Natural killer cell treated with Interleukin-12 subunit alpha and Interleukin-12 subunit beta and Interleukin-15 and Interleukin-18, amount 100 ng/mL, for 72 hours (primary cell): Measurements from ENCODE around the gene GARIN5B. TPM values are rescaled to one million over a fixed set of nuclear protein-coding genes. Genes with fewer than 3 reads are reported as not detected.
"Not testable (repeated sequence)": the region's sequence is repeated elsewhere in the genome, so short reads cannot be mapped to it uniquely, and the experiment has no call there.

ENCODE experiments used
- ATAC-seq, 2 donors: fragments of 150-1000 bp; cut with Tn5 transposase in 1 of 2; sonication (Bioruptor Pico), chemical (Tn5 transposase) in 1 of 2; 2 replicates each; pipeline ENCODE4 v1.10.0; 2021
- DNase-seq: peaks from one replicate; pipeline ENCODE4 v3.0.0; 2022; ENCODE audit warnings: low spot score
- H3K27ac Mint-ChIP-seq, 2 donors: 1 replicate in 1 of 2; 2 replicates in 1 of 2; pipeline ENCODE4 v1.8.0; 2022; ENCODE audit warnings: mixed read lengths in 2 of 2, mild to moderate bottlenecking in 1 of 2, moderate library complexity in 1 of 2
- H3K27me3 Mint-ChIP-seq, 2 donors: 1 replicate in 1 of 2; 2 replicates in 1 of 2; pipeline ENCODE4 v1.8.0; 2022; ENCODE audit warnings: mixed read lengths in 2 of 2
- H3K36me3 Mint-ChIP-seq: one replicate; pipeline ENCODE4 v1.8.0; 2022; ENCODE audit warnings: mixed read lengths
- H3K4me1 Mint-ChIP-seq, 2 donors: 1 replicate in 1 of 2; 2 replicates in 1 of 2; pipeline ENCODE4 v1.8.0; 2022; ENCODE audit warnings: low read depth in 2 of 2, mixed read lengths in 2 of 2, mild to moderate bottlenecking in 1 of 2
- H3K4me3 Mint-ChIP-seq: one replicate; pipeline ENCODE4 v1.8.0; 2022; ENCODE audit warnings: mixed read lengths
- H3K9me3 Mint-ChIP-seq: 2 replicates; pipeline ENCODE4 v1.8.0; 2022; ENCODE audit warnings: mixed read lengths
- total RNA-seq, 2 donors: library from RNA; stranded (reverse); gene quantifications; one replicate each; pipeline ENCODE4 v1.2.3, GENCODE V29; 2022

GARIN5B gene
- total RNA-seq, 2 donors from 2014 or later: not detected

GRCh38 chr19:55341595-55342531, 21.2 kb downstream of the GARIN5B start:
- no peaks in the 10 kb centered on the region for H3K36me3 Mint-ChIP-seq
- H3K27me3 Mint-ChIP-seq: peaks cover 0 to 3% of the 10 kb centered on the region in 2 donors
- DNase-seq (no peak), ATAC-seq (no peak)
- H3K4me3 Mint-ChIP-seq: peak overlapping the region; percentile 95
- no peaks in the 10 kb centered on the region for H3K9me3 Mint-ChIP-seq
- H3K27ac Mint-ChIP-seq: no peak overlapping the region
- peaks cover 20 to 22% of the 10 kb centered on the region in 2 donors for H3K4me1 Mint-ChIP-seq

- peaks cover 0 to 7% of the 10 kb centered on the region in 2 donors for H3K27me3 Mint-ChIP-seq
- peaks cover 20 to 22% of the 10 kb centered on the region in 2 donors for H3K4me1 Mint-ChIP-seq
- H3K4me3 Mint-ChIP-seq: peak overlapping the region; percentile 95
- no peaks in the 10 kb centered on the region for H3K36me3 Mint-ChIP-seq
- no peak for ATAC-seq
- H3K9me3 Mint-ChIP-seq: no peaks in the 10 kb centered on the region
- DNase-seq: no peak
- peak overlapping the region; percentile 95 to 97 for H3K27ac Mint-ChIP-seq
Measured at GRCh38 chr19:55341171-55341588, 21.9 kb downstream of the GARIN5B start.

- Mint-ChIP-seq H3K27ac (peak overlapping the region; percentile 95 to 97), H3K4me3 (peak overlapping the region; percentile 95), H3K4me1 (peaks cover 20 to 22% of the 10 kb centered on the region in 2 donors), H3K27me3 (peaks cover 0 to 11% of the 10 kb centered on the region in 2 donors), H3K9me3 (no peaks in the 10 kb centered on the region), H3K36me3 (no peaks in the 10 kb centered on the region)
- DNase-seq (no peak), ATAC-seq (no peak)
Measured at GRCh38 chr19:55340784-55341147, 22.3 kb downstream of the GARIN5B start.

- ATAC-seq (no peak), DNase-seq (no peak)
- H3K27me3 Mint-ChIP-seq: peaks cover 0 to 11% of the 10 kb centered on the region in 2 donors
- no peaks in the 10 kb centered on the region for H3K9me3 Mint-ChIP-seq
- H3K4me1 Mint-ChIP-seq: peaks cover 20 to 22% of the 10 kb centered on the region in 2 donors
- peak overlapping the region; percentile 95 to 97 for H3K27ac Mint-ChIP-seq
- H3K4me3 Mint-ChIP-seq: peak overlapping the region; percentile 95
- no peaks in the 10 kb centered on the region for H3K36me3 Mint-ChIP-seq
Measured at GRCh38 chr19:55339889-55340783, 22.9 kb downstream of the GARIN5B start.

- Mint-ChIP-seq H3K36me3 (no peaks in the 10 kb centered on the region), H3K9me3 (no peaks in the 10 kb centered on the region), H3K4me1 (peaks cover 19 to 20% of the 10 kb centered on the region in 2 donors), H3K4me3 (peak within 1 kb of the TSS; percentile 95), H3K27ac (peak within 1 kb of the TSS; percentile 95 to 97), H3K27me3 (peaks cover 0 to 11% of the 10 kb centered on the region in 2 donors)
- ATAC-seq: peak; percentile 91
- peak; percentile 100 for DNase-seq
Measured at GRCh38 chr19:55339105-55339888, 23.8 kb downstream of the GARIN5B start, which contains the start of gene KMT5C. KMT5C (plus strand) TSS chr19:55339876; CDS start chr19:55341937, 2,061 bp downstream.

- H3K9me3 Mint-ChIP-seq: no peaks in the 10 kb centered on the region
- H3K27ac Mint-ChIP-seq: no peak overlapping the region
- peaks cover 15 to 16% of the 10 kb centered on the region in 2 donors for H3K4me1 Mint-ChIP-seq
- H3K27me3 Mint-ChIP-seq: peaks cover 6 to 11% of the 10 kb centered on the region in 2 donors
- no peak for DNase-seq
- H3K4me3 Mint-ChIP-seq: no peak overlapping the region
- no peak for ATAC-seq
- H3K36me3 Mint-ChIP-seq: no peaks in the 10 kb centered on the region
Measured at GRCh38 chr19:55336101-55336500, 27.0 kb downstream of the GARIN5B start.

- no peak overlapping the region for H3K27ac Mint-ChIP-seq
- H3K36me3 Mint-ChIP-seq: no peaks in the 10 kb centered on the region
- DNase-seq: no peak
- ATAC-seq: no peak
- H3K4me3 Mint-ChIP-seq: no peak overlapping the region
- H3K4me1 Mint-ChIP-seq: peaks cover 6 to 7% of the 10 kb centered on the region in 2 donors
- H3K9me3 Mint-ChIP-seq: no peaks in the 10 kb centered on the region
- peaks cover 6 to 11% of the 10 kb centered on the region in 2 donors for H3K27me3 Mint-ChIP-seq
Measured at GRCh38 chr19:55333870-55334269, 29.2 kb downstream of the GARIN5B start.

GRCh38 chr19:55329791-55330190, 33.3 kb downstream of the GARIN5B start:
- not testable (repeated sequence) for H3K36me3 Mint-ChIP-seq, H3K27me3 Mint-ChIP-seq, H3K27ac Mint-ChIP-seq, DNase-seq, ATAC-seq, H3K4me3 Mint-ChIP-seq, H3K4me1 Mint-ChIP-seq, H3K9me3 Mint-ChIP-seq

- not testable (repeated sequence) for H3K36me3 Mint-ChIP-seq, ATAC-seq, H3K4me1 Mint-ChIP-seq, H3K27ac Mint-ChIP-seq, H3K9me3 Mint-ChIP-seq, H3K27me3 Mint-ChIP-seq, DNase-seq, H3K4me3 Mint-ChIP-seq
Measured at GRCh38 chr19:55328774-55329318, 34.2 kb downstream of the GARIN5B start.

- H3K36me3 Mint-ChIP-seq: no peaks in the 10 kb centered on the region
- peak within 1 kb of the TSS; percentile 32 for H3K4me3 Mint-ChIP-seq
- H3K27me3 Mint-ChIP-seq: peaks cover 8 to 9% of the 10 kb centered on the region in 2 donors
- no peaks in the 10 kb centered on the region for H3K9me3 Mint-ChIP-seq
- H3K27ac Mint-ChIP-seq: no peak within 1 kb of the TSS
- ATAC-seq (no peak), DNase-seq (no peak)
- H3K4me1 Mint-ChIP-seq: no peaks in the 10 kb centered on the region
Measured at GRCh38 chr19:55325172-55325571, 37.9 kb downstream of the GARIN5B start, which contains the start of gene TMEM150B. TMEM150B (minus strand) TSS chr19:55325341; CDS start chr19:55321036, 4,305 bp downstream.

- no peak for DNase-seq
- Mint-ChIP-seq H3K4me3 (peak overlapping the region; percentile 32), H3K27me3 (peaks cover 8 to 9% of the 10 kb centered on the region in 2 donors), H3K9me3 (no peaks in the 10 kb centered on the region), H3K36me3 (no peaks in the 10 kb centered on the region), H3K4me1 (no peaks in the 10 kb centered on the region), H3K27ac (no peak overlapping the region)
- ATAC-seq: no peak
Measured at GRCh38 chr19:55324662-55325061, 38.4 kb downstream of the GARIN5B start.

GRCh38 chr19:55322204-55322885, 40.7 kb downstream of the GARIN5B start:
- Mint-ChIP-seq H3K36me3 (no peaks in the 10 kb centered on the region), H3K27me3 (peaks cover 8 to 9% of the 10 kb centered on the region in 2 donors), H3K27ac (peak overlapping the region in 1 of 2 donors; percentile 75), H3K4me1 (no peaks in the 10 kb centered on the region), H3K9me3 (no peaks in the 10 kb centered on the region), H3K4me3 (no peak overlapping the region)
- DNase-seq: no peak
- ATAC-seq: peak in 1 of 2 donors; percentile 24
